ENCODE results near the gene TP53BP2. TPM values are rescaled to one million over a fixed set of nuclear protein-coding genes. Genes with fewer than 3 reads are reported as not detected.
A peak's percentile ranks its signal among the peaks of the same experiment; 100 is the strongest.

The TP53BP2 gene
- total and polyA plus RNA-seq, 5 donors from 2014 or later = 7.4 to 93.5 (median 8.2) TPM

DNA sequence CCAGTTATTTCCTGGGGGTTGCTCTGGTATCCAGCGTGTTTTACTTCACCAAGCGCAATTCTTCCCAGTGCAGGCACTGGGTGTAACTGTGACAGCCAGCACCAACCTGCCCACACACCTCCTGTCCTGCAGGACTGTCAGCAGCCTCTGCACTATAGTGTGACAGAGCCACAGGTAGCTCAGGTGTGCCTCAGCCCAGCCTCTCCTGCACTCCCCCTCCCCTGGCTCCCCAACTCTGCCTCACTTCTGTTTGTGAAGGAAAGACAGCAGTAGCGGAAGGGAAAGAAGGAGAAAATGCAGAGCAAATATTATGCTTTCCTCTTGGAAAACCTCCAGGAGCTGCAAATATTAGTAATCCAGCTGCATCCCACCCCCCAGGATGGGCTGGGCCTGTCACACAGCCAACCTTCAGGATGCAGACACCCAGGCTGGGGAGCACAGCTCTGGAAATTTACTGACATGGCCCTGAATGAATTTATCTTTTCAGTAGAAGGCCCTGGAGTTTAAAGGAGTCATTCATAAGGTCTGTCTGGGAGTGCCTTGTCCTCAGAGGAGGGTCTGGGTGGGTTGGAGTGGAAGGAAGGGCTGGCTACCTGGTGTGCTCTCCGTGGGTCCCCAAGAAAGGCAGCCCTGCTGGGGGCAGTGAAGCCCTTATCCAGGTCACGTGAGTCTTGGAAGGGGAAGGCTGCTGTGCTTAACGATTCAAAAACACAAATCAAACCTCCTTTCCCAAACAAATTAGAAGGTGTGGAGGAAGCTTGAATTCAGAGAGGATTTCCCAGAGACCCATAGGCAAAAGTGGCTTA is 112.6 kb downstream of the TP53BP2 start:
- Mint-ChIP-seq H3K27me3 (no peaks in the 10 kb centered on the region), H3K4me1 (peaks cover 13 to 62% (median 44%) of the 10 kb centered on the region in 4 donors), H3K4me3 (no peak overlapping the region), H3K27ac (peak overlapping the region in 2 of 3 donors; percentile 81 to 87), H3K36me3 (peaks cover 37% of the 10 kb centered on the region), H3K9me3 (no peaks in the 10 kb centered on the region)
- H3K4me3 ChIP-seq (ENCODE audit: low read depth, low read length) = no peak overlapping the region
- no peaks in the 10 kb centered on the region for H3K9me3 ChIP-seq (ENCODE audit: control insufficient read depth in 2 of 2, low read length in 2 of 2)
- H3K36me3 ChIP-seq (ENCODE audit: control insufficient read depth, insufficient read depth, low read length) = peaks cover 29% of the 10 kb centered on the region
- peaks cover 10% of the 10 kb centered on the region for H3K4me1 ChIP-seq (ENCODE audit: control insufficient read depth, insufficient read depth, low read length, poor library complexity, severe bottlenecking)
- DNase-seq (no peak), ATAC-seq (ENCODE audit: low read depth in 2 of 2) (no peak)
- H3K27ac ChIP-seq (ENCODE audit: insufficient read depth, low read length, poor library complexity, severe bottlenecking) = no peak overlapping the region
- no peaks in the 10 kb centered on the region for H3K27me3 ChIP-seq (ENCODE audit: control insufficient read depth, insufficient read depth, low read length)

DNA sequence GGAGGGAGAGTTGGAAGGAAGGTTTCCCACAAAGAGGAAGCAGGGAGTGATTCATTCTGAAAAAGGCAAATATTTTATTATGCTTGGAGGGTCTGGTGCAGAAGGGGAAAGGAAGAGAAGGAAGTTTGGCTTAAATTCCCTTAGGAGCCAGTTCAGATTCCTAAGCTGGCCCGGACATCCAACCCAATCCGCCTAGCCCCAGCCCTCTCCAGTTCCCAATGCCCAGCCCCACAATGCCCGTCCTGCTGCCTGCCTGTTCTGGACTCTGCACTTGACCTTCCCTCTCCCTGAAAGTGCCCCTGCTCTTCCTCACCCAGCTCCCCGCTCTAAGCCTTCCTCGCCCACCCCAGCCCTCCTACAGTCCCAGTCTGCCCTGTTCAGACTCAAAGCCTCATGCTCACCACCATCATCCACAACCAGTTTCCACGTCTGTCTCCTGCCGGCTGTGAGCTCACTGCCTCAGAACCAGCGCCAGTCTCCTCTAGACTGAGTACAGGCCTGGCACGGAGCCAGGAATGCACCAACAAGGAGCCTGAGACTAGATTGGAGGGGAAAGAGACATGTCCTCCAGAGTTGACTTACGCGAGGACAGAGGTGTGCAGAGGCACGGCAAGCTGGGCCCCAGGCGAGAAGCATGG is 114.5 kb downstream of the TP53BP2 start:
- Histone ChIP-seq H3K9me3 (ENCODE audit: control insufficient read depth in 2 of 2, low read length in 2 of 2) (no peaks in the 10 kb centered on the region), H3K36me3 (ENCODE audit: control insufficient read depth, insufficient read depth, low read length) (peaks cover 28% of the 10 kb centered on the region), H3K4me1 (ENCODE audit: control insufficient read depth, insufficient read depth, low read length, poor library complexity, severe bottlenecking) (peaks cover 28% of the 10 kb centered on the region), H3K4me3 (ENCODE audit: low read depth, low read length) (no peak overlapping the region), H3K27ac (ENCODE audit: insufficient read depth, low read length, poor library complexity, severe bottlenecking) (no peak overlapping the region), H3K27me3 (ENCODE audit: control insufficient read depth, insufficient read depth, low read length) (no peaks in the 10 kb centered on the region)
- H3K4me3 Mint-ChIP-seq = peak overlapping the region in 1 of 4 donors; percentile 60
- ATAC-seq (ENCODE audit: low read depth in 2 of 2) (no peak), DNase-seq (no peak)
- peaks cover 45% of the 10 kb centered on the region for H3K36me3 Mint-ChIP-seq
- no peaks in the 10 kb centered on the region for H3K27me3 Mint-ChIP-seq
- peak overlapping the region; percentile 65 to 95 (median 87) for H3K27ac Mint-ChIP-seq
- no peaks in the 10 kb centered on the region for H3K9me3 Mint-ChIP-seq
- H3K4me1 Mint-ChIP-seq = peaks cover 13 to 75% (median 57%) of the 10 kb centered on the region in 4 donors

DNA sequence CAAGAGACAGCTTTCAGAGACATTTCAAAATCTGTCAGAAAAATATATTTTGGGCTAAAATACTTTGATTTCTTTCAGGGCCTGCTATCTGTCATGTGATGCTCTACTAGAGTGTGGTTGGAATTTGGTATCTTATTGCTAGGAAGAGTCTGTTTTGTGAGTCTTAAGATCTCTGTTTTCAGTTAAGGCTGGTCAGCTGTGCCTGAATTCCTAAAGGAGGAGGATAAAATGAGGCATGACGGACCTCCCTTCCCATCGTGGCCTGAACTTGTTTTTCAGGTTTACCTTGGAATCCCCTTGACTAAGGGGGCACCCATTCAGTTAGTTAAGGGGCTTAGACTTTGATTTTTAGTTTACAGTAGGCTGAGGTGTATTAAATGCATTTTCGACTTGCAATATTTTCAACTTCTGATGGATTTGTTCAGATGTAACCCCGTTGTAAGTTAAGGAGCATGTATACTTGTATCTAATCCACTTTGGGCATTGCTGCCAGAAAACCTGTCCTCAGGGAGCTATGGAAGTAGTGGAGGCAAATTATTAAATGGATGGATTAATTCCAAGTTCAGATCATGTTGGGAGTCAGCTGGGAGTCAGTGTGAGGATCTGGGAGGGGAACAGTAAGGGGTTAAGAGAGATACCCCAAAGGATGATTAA is 115.1 kb downstream of the TP53BP2 start:
- DNase-seq (no peak), ATAC-seq (ENCODE audit: low read depth in 2 of 2) (no peak)
- Histone ChIP-seq H3K4me1 (ENCODE audit: control insufficient read depth, insufficient read depth, low read length, poor library complexity, severe bottlenecking) (peaks cover 34% of the 10 kb centered on the region), H3K4me3 (ENCODE audit: low read depth, low read length) (no peak overlapping the region), H3K36me3 (ENCODE audit: control insufficient read depth, insufficient read depth, low read length) (peaks cover 27% of the 10 kb centered on the region), H3K27ac (ENCODE audit: insufficient read depth, low read length, poor library complexity, severe bottlenecking) (peak overlapping the region; percentile 38), H3K27me3 (ENCODE audit: control insufficient read depth, insufficient read depth, low read length) (no peaks in the 10 kb centered on the region), H3K9me3 (ENCODE audit: control insufficient read depth in 2 of 2, low read length in 2 of 2) (no peaks in the 10 kb centered on the region)
- Mint-ChIP-seq H3K27ac (peak overlapping the region; percentile 87 to 95 (median 88)), H3K4me1 (peaks cover 13 to 79% (median 58%) of the 10 kb centered on the region in 4 donors), H3K9me3 (no peaks in the 10 kb centered on the region), H3K27me3 (no peaks in the 10 kb centered on the region), H3K4me3 (peak overlapping the region in 1 of 4 donors; percentile 53), H3K36me3 (peaks cover 45% of the 10 kb centered on the region)

DNA sequence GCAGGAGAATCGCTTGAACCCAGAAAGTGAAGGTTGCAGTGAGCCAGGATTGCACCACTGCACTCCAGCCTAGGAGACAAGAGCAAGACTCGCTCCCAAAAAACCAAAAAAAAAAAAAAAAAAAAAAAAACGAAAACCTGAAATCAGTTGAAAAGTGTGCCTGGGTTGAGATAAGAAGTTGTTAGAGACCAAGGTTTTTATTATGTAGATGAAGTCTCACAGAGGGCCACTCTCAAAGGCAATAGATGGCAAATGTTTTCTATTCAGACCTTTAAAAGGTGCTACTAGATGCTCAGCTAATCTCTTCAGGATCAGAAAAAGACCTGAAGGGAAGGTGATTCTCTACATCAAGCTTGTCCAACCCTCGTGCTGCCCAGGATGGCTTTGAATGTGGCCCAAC is 115.8 kb downstream of the TP53BP2 start:
- no peaks in the 10 kb centered on the region for H3K9me3 ChIP-seq (ENCODE audit: control insufficient read depth in 2 of 2, low read length in 2 of 2)
- peaks cover 36% of the 10 kb centered on the region for H3K4me1 ChIP-seq (ENCODE audit: control insufficient read depth, insufficient read depth, low read length, poor library complexity, severe bottlenecking)
- peak overlapping the region in 2 of 4 donors; percentile 53 to 66 for H3K4me3 Mint-ChIP-seq
- H3K9me3 Mint-ChIP-seq = no peaks in the 10 kb centered on the region
- peaks cover 13 to 85% (median 61%) of the 10 kb centered on the region in 4 donors for H3K4me1 Mint-ChIP-seq
- H3K36me3 ChIP-seq (ENCODE audit: control insufficient read depth, insufficient read depth, low read length) = peaks cover 31% of the 10 kb centered on the region
- peak overlapping the region; percentile 49 to 88 (median 87) for H3K27ac Mint-ChIP-seq
- DNase-seq (no peak), ATAC-seq (ENCODE audit: low read depth in 2 of 2) (no peak)
- no peaks in the 10 kb centered on the region for H3K27me3 Mint-ChIP-seq
- H3K27me3 ChIP-seq (ENCODE audit: control insufficient read depth, insufficient read depth, low read length) = no peaks in the 10 kb centered on the region
- H3K4me3 ChIP-seq (ENCODE audit: low read depth, low read length) = no peak overlapping the region
- peaks cover 43% of the 10 kb centered on the region for H3K36me3 Mint-ChIP-seq
- H3K27ac ChIP-seq (ENCODE audit: insufficient read depth, low read length, poor library complexity, severe bottlenecking) = no peak overlapping the region

Other genes with a start within 250 kb of the TP53BP2 start
- 1.1 TPM for gene CAPN8, start 180.2 kb downstream of the TP53BP2 start, total RNA-seq
- under 1 TPM in 3 of 4 donors, not detected in 1; 0.12 to 0.65 (median 0.33) TPM for gene CAPN8, start 180.2 kb downstream of the TP53BP2 start, polyA plus RNA-seq
- gene CAPN2, start 133.4 kb downstream of the TP53BP2 start, total RNA-seq = 278 TPM
- 100 to 1,000 TPM; 132 to 191 (median 150) TPM for gene CAPN2, start 133.4 kb downstream of the TP53BP2 start, polyA plus RNA-seq